ENCODE results near the gene PTPRD. TPM values are rescaled to one million over a fixed set of nuclear protein-coding genes. Genes with fewer than 3 reads are reported as not detected.

Gene PTPRD
- total and polyA plus RNA-seq, 2 experiments from 2014 or later, result 11.5 to 58.0 TPM

DNA sequence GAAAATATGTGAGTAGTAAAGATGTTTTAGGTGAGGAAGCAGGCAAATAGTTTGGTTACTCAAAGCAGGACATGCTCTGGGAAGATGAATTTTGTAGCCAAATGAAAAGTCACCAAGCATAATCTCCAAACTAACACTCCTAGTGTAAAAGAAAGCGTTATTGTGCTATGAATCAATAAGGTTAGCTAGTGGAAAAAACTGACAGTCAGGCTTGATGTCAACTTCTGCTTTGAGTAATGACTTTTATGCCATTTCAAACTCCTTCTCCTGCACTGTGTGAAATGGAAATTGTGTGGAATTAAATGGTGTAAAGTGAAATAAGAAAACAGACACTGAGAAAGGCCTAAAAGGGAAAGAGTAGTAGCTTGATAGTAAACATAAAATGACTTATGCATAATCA lies 2176.0 kb downstream of the PTPRD start:
- Histone ChIP-seq H3K4me3 (no peak overlapping the region), H3K27ac (ENCODE audit: low read depth) (no peak overlapping the region), H4K20me1 (replicated peaks; ENCODE audit: insufficient read depth) (no peaks in the 10 kb centered on the region), H2AFZ (no peak overlapping the region), H3K36me3 (ENCODE audit: insufficient read depth) (no peaks in the 10 kb centered on the region), H3K9me2 (ENCODE audit: insufficient read depth) (no peaks in the 10 kb centered on the region), H3K27me3 (ENCODE audit: insufficient read depth) (no peaks in the 10 kb centered on the region), H3K79me2 (replicated peaks; ENCODE audit: insufficient read depth) (no peaks in the 10 kb centered on the region), H3K4me2 (no peak overlapping the region), H3F3A (replicated peaks; ENCODE audit: low read depth) (no peaks in the 10 kb centered on the region), H3K4me1 (ENCODE audit: insufficient read depth) (peaks cover 10% of the 10 kb centered on the region)
- H3K4me3 Mint-ChIP-seq, result no peak overlapping the region
- DNase-seq (ENCODE audit: low spot score) (no peak), ATAC-seq (no peak)
- peaks cover 11% of the 10 kb centered on the region for H3K4me1 Mint-ChIP-seq
- H3K36me3 Mint-ChIP-seq (ENCODE audit: low read depth), result no peaks in the 10 kb centered on the region
- no peaks in the 10 kb centered on the region for H3K9me3 Mint-ChIP-seq
- TF ChIP-seq ZNF331 (CRISPR knock-in tag; IDR thresholded peaks at IDR 0.05; ENCODE audit: low read depth) (no peak), ZNF114 (CRISPR knock-in tag; IDR thresholded peaks at IDR 0.05) (no peak), NANOG (IDR thresholded peaks at IDR 0.05; ENCODE audit: borderline replicate concordance) (no peak), JUNB (IDR thresholded peaks at IDR 0.05; ENCODE audit: unreplicated experiment) (no peak), EZH2 (IDR thresholded peaks at IDR 0.05; ENCODE audit: low read depth, unreplicated experiment) (no peak), POLR2AphosphoS5 (IDR thresholded peaks at IDR 0.05; ENCODE audit: low read depth) (no peak), ZNF462 (CRISPR knock-in tag; IDR thresholded peaks at IDR 0.05) (no peak), CREB1 (CRISPR knock-in tag; IDR thresholded peaks at IDR 0.05; ENCODE audit: low read depth) (no peak), STAT1 (IDR thresholded peaks at IDR 0.05; ENCODE audit: unreplicated experiment) (no peak), EZH2phosphoT487 (IDR thresholded peaks at IDR 0.05; ENCODE audit: unreplicated experiment) (no peak)
- TF ChIP-seq, protein P1, sequence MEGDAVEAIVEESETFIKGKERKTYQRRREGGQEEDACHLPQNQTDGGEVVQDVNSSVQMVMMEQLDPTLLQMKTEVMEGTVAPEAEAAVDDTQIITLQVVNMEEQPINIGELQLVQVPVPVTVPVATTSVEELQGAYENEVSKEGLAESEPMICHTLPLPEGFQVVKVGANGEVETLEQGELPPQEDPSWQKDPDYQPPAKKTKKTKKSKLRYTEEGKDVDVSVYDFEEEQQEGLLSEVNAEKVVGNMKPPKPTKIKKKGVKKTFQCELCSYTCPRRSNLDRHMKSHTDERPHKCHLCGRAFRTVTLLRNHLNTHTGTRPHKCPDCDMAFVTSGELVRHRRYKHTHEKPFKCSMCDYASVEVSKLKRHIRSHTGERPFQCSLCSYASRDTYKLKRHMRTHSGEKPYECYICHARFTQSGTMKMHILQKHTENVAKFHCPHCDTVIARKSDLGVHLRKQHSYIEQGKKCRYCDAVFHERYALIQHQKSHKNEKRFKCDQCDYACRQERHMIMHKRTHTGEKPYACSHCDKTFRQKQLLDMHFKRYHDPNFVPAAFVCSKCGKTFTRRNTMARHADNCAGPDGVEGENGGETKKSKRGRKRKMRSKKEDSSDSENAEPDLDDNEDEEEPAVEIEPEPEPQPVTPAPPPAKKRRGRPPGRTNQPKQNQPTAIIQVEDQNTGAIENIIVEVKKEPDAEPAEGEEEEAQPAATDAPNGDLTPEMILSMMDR (conservative IDR thresholded peaks at IDR 0.05; ENCODE audit: low read depth in 2 of 2), result no peak
- TF ChIP-seq, protein P2, sequence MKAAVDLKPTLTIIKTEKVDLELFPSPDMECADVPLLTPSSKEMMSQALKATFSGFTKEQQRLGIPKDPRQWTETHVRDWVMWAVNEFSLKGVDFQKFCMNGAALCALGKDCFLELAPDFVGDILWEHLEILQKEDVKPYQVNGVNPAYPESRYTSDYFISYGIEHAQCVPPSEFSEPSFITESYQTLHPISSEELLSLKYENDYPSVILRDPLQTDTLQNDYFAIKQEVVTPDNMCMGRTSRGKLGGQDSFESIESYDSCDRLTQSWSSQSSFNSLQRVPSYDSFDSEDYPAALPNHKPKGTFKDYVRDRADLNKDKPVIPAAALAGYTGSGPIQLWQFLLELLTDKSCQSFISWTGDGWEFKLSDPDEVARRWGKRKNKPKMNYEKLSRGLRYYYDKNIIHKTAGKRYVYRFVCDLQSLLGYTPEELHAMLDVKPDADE (IDR thresholded peaks at IDR 0.05), result no peak
- TF ChIP-seq, protein P3, sequence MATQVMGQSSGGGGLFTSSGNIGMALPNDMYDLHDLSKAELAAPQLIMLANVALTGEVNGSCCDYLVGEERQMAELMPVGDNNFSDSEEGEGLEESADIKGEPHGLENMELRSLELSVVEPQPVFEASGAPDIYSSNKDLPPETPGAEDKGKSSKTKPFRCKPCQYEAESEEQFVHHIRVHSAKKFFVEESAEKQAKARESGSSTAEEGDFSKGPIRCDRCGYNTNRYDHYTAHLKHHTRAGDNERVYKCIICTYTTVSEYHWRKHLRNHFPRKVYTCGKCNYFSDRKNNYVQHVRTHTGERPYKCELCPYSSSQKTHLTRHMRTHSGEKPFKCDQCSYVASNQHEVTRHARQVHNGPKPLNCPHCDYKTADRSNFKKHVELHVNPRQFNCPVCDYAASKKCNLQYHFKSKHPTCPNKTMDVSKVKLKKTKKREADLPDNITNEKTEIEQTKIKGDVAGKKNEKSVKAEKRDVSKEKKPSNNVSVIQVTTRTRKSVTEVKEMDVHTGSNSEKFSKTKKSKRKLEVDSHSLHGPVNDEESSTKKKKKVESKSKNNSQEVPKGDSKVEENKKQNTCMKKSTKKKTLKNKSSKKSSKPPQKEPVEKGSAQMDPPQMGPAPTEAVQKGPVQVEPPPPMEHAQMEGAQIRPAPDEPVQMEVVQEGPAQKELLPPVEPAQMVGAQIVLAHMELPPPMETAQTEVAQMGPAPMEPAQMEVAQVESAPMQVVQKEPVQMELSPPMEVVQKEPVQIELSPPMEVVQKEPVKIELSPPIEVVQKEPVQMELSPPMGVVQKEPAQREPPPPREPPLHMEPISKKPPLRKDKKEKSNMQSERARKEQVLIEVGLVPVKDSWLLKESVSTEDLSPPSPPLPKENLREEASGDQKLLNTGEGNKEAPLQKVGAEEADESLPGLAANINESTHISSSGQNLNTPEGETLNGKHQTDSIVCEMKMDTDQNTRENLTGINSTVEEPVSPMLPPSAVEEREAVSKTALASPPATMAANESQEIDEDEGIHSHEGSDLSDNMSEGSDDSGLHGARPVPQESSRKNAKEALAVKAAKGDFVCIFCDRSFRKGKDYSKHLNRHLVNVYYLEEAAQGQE (IDR thresholded peaks at IDR 0.05; ENCODE audit: unreplicated experiment), result no peak
- H3K27ac Mint-ChIP-seq, result no peak overlapping the region
- H3K27me3 Mint-ChIP-seq (ENCODE audit: insufficient read depth, low read depth, poor library complexity), result no peaks in the 10 kb centered on the region
